NCI-H446 (cell line): ENCODE results near the gene OXT.
"Not testable (repeated sequence)": the region's sequence is repeated elsewhere in the genome, so short reads cannot be mapped to it uniquely, and the experiment has no call there.

Experiments
- DNase-seq, 2 experiments: peaks; one replicate each; lab custom pipeline; 2025; lab: John Stamatoyannopoulos, UW

OXT gene

GRCh38 chr20:3109350-3110302 lies 38.2 kb downstream of the OXT start:
- DNase-seq = no peak

GRCh38 chr20:3111507-3111906 lies 40.1 kb downstream of the OXT start:
- no peak for DNase-seq

GRCh38 chr20:3111995-3112394 lies 40.6 kb downstream of the OXT start:
- DNase-seq = no peak

- peak in 1 of 2 experiments; percentile 73 for DNase-seq
These were observed 44.0 kb downstream of the OXT start for GRCh38 chr20:3115190-3116107.

GRCh38 chr20:3116341-3116740 lies 44.9 kb downstream of the OXT start:
- DNase-seq = no peak

GRCh38 chr20:3117839-3118379 lies 46.5 kb downstream of the OXT start:
- not testable (repeated sequence) for DNase-seq

GRCh38 chr20:3119044-3119443 lies 47.6 kb downstream of the OXT start:
- DNase-seq = no peak

GRCh38 chr20:3121271-3121911 lies 50.0 kb downstream of the OXT start:
- DNase-seq = no peak
